ENCODE measurements around the gene SP2. TPM values are rescaled to one million over a fixed set of nuclear protein-coding genes. Genes with fewer than 3 reads are reported as not detected.

Gene SP2
- total RNA-seq, 2 donors from 2014 or later, result 15.2 to 15.8 TPM

GRCh38 chr17:47927821-47928400 lies 31.9 kb downstream of the SP2 start:
- TF ChIP-seq POLR2AphosphoS5 (IDR thresholded peaks at IDR 0.05) (no peak), POLR2A (IDR thresholded peaks at IDR 0.05) (no peak)
- TF ChIP-seq, protein P1, sequence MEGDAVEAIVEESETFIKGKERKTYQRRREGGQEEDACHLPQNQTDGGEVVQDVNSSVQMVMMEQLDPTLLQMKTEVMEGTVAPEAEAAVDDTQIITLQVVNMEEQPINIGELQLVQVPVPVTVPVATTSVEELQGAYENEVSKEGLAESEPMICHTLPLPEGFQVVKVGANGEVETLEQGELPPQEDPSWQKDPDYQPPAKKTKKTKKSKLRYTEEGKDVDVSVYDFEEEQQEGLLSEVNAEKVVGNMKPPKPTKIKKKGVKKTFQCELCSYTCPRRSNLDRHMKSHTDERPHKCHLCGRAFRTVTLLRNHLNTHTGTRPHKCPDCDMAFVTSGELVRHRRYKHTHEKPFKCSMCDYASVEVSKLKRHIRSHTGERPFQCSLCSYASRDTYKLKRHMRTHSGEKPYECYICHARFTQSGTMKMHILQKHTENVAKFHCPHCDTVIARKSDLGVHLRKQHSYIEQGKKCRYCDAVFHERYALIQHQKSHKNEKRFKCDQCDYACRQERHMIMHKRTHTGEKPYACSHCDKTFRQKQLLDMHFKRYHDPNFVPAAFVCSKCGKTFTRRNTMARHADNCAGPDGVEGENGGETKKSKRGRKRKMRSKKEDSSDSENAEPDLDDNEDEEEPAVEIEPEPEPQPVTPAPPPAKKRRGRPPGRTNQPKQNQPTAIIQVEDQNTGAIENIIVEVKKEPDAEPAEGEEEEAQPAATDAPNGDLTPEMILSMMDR (IDR thresholded peaks at IDR 0.05), result no peak
- WGBS, result 79% methylated on average over 20 of the region's 20 CpGs
- Histone ChIP-seq H3K27me3 (replicated peaks; ENCODE audit: insufficient read depth) (no peaks in the 10 kb centered on the region), H3K9me3 (no peaks in the 10 kb centered on the region), H3K4me3 (no peak overlapping the region), H3K36me3 (peaks cover 0 to 17% of the 10 kb centered on the region in 2 donors), H3K4me1 (replicated peaks) (peaks cover 11% of the 10 kb centered on the region), H3K27ac (no peak overlapping the region)
- intact Hi-C loops (cut with DNase I), result no loop called here
- DNase-seq (ENCODE audit: low spot score), result no peak

DNA sequence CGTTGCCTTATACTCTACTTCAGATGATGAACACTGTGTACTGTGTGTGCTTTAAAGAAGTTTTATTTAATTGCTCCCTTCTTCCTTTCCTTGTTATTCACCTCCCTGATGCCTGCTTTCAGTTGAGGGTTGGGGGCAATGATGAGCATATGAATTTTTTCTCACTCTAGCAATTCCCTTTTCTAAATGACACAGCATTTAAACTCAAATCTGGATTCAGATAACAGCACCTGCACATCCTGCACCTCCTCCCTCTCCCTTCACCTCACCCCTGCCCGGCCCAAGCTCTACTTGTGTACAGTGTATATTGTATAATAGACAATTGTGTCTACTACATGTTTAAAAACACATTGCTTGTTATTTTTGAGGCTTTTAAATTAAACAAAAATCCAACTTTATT lies 32.4 kb downstream of the SP2 start:
- Histone ChIP-seq H3K27ac (peak overlapping the region in 1 of 2 donors; percentile 51), H3K4me3 (no peak overlapping the region), H3K4me1 (replicated peaks) (peaks cover 11% of the 10 kb centered on the region), H3K36me3 (peaks cover 0 to 13% of the 10 kb centered on the region in 2 donors), H3K9me3 (no peaks in the 10 kb centered on the region), H3K27me3 (replicated peaks; ENCODE audit: insufficient read depth) (no peaks in the 10 kb centered on the region)
- intact Hi-C loops (cut with DNase I), result no loop called here
- 37% methylated on average over 2 of the region's 2 CpGs for WGBS
- TF ChIP-seq, protein P1 (IDR thresholded peaks at IDR 0.05), result no peak
- TF ChIP-seq POLR2AphosphoS5 (IDR thresholded peaks at IDR 0.05) (no peak), POLR2A (IDR thresholded peaks at IDR 0.05) (no peak)
- no peak for DNase-seq (ENCODE audit: low spot score)

DNA sequence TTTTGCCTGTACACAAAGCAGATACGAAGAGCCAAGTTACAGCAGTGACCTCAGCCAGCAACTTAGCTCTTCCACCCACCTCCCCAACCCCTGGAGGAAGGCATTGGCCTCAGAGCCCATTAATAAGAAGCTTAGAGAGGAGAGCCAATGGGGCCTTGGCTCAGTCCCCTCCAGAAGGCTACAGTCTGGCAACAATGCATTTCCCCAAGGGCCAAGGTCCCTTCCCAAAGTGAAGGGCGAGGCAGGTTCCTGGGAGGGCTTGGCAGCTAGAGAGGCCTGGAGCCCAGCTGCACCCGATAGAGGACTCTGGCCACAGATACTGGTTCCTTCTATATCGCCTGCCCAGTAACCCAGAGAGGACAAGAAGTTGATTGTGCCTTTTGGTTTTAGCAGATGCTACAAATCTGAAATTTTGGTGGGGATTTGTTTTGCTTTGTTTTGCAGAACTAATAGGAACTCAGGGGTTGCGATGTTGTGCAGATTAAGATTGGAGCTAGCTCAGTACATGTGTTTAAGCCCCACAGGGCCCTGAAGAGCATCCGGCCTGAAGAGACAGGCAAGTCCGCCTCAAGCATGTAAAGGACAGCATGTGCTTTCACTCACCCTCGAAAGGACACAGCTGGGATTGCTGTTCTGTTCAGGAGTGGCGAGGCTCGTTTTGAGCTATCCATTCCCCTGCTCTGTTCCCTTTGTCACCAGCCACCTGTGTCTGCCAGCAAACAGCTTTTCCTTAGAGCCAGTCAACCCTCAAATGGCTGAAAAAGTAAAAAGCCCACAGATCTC lies 33.4 kb downstream of the SP2 start:
- Histone ChIP-seq H3K9me3 (no peaks in the 10 kb centered on the region), H3K4me3 (no peak overlapping the region), H3K36me3 (peaks cover 0 to 11% of the 10 kb centered on the region in 2 donors), H3K4me1 (replicated peaks) (peaks cover 11% of the 10 kb centered on the region), H3K27me3 (replicated peaks; ENCODE audit: insufficient read depth) (no peaks in the 10 kb centered on the region), H3K27ac (peak overlapping the region; percentile 18 to 51)
- intact Hi-C loops (cut with DNase I), result no loop called here
- TF ChIP-seq, protein P1 (IDR thresholded peaks at IDR 0.05), result no peak
- TF ChIP-seq POLR2A (IDR thresholded peaks at IDR 0.05), result no peak
- no peak for TF ChIP-seq POLR2AphosphoS5 (IDR thresholded peaks at IDR 0.05)
- WGBS, result 60% methylated on average over 10 of the region's 10 CpGs
- DNase-seq (ENCODE audit: low spot score), result no peak

GRCh38 chr17:47931848-47932247 lies 35.8 kb downstream of the SP2 start:
- DNase-seq (ENCODE audit: low spot score), result no peak
- no peak overlapping the region for H3K27ac ChIP-seq

More at GRCh38 chr17:47931848-47932247, 35.8 kb downstream of the SP2 start:
- Histone ChIP-seq H3K4me1 (replicated peaks) (peaks cover 11% of the 10 kb centered on the region), H3K27me3 (replicated peaks; ENCODE audit: insufficient read depth) (no peaks in the 10 kb centered on the region), H3K4me3 (no peak overlapping the region), H3K36me3 (no peaks in the 10 kb centered on the region), H3K9me3 (no peaks in the 10 kb centered on the region)
- TF ChIP-seq, protein P1 (IDR thresholded peaks at IDR 0.05), result no peak
- TF ChIP-seq POLR2AphosphoS5 (IDR thresholded peaks at IDR 0.05) (no peak), POLR2A (IDR thresholded peaks at IDR 0.05) (no peak)
- 80% methylated on average over 4 of the region's 4 CpGs for WGBS
- intact Hi-C loops (cut with DNase I), result no loop called here

Data from prostate gland (tissue), 2 donors.